COLO668 (cell line): ENCODE measurements around the gene ATG2A.

Source experiments
- DNase-seq: peaks from one replicate; lab custom pipeline; 2025; ENCODE audit not compliant: unreplicated experiment; lab: John Stamatoyannopoulos, UW

The ATG2A gene

GRCh38 chr11:64925536-64926436 is 8.8 kb upstream of the ATG2A start:
- no peak for DNase-seq

GRCh38 chr11:64924910-64925284 is 7.9 kb upstream of the ATG2A start:
- no peak for DNase-seq

- peak; percentile 89 for DNase-seq
Measured at GRCh38 chr11:64923944-64924909, 7.2 kb upstream of the ATG2A start, which contains the start of gene PPP2R5B. Gene PPP2R5B (plus strand): TSS chr11:64924689. CDS start chr11:64925735, 1,046 bp downstream.

DNA sequence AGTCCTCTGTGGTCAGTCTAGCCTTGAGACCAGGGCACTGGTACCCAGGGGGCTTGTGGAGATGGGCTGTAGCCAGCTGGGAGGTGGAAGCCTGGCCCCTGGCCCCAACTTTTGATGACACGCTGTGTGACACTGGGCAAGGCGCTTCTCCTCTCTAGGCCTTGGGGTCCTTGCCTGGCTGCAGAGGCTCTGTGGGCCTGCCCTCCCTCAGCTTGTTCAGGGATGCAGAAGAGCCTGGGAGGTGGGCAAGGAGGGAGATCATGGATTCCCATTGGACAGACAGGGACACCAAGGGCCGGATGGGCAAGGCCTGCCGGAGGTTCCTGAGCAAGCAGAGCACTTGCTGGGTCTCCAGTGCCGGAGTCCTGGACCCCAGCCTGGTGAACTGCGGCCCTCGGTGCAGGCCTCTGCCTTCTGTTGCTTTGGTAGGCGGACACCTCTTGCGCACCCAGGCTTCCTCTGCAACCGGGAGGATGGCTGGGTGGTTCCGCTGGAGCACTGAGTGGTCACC is 6.2 kb upstream of the ATG2A start:
- no peak for DNase-seq

GRCh38 chr11:64921384-64921783 is 4.4 kb upstream of the ATG2A start:
- DNase-seq: no peak

GRCh38 chr11:64920124-64920523 is 3.1 kb upstream of the ATG2A start:
- DNase-seq: no peak

GRCh38 chr11:64919627-64920026 is 2.6 kb upstream of the ATG2A start:
- DNase-seq: no peak

DNA sequence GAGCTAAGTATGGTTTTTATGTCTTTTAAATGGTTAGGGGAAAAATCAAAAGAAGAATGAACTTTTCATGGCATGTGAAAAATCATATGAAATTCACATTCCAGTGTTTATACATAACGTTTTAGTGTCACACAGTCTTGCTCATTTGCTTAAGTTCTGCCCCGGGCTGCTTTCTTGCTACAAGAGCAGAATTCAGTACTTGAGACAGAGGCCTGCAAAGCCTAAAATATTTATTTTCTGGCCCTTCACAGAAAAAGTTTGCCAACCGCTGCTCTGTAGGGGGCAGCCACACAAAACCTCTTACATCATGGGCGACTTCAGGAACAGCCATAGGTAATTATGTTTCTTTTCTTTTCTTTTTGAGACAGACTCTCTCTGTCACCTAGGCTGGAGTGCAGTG is 1.0 kb upstream of the ATG2A start:
- no peak for DNase-seq

DNA sequence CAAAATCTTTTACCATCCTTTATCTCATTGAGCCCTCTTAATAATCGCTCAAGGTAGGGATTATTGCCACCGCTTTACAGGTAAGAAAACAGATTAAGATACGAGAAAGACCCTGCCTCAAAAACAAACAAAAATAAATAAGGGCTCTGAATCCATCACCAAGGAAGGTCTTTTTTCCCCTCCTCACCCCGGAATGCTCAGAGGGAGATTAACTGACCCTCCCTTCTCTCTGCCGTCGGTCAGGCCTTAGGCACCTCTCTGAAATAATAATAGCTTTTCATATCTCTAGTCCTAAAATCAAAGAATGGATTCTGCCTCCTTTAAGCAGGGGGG is 620 bp upstream of the ATG2A start:
- no peak for DNase-seq

DNA sequence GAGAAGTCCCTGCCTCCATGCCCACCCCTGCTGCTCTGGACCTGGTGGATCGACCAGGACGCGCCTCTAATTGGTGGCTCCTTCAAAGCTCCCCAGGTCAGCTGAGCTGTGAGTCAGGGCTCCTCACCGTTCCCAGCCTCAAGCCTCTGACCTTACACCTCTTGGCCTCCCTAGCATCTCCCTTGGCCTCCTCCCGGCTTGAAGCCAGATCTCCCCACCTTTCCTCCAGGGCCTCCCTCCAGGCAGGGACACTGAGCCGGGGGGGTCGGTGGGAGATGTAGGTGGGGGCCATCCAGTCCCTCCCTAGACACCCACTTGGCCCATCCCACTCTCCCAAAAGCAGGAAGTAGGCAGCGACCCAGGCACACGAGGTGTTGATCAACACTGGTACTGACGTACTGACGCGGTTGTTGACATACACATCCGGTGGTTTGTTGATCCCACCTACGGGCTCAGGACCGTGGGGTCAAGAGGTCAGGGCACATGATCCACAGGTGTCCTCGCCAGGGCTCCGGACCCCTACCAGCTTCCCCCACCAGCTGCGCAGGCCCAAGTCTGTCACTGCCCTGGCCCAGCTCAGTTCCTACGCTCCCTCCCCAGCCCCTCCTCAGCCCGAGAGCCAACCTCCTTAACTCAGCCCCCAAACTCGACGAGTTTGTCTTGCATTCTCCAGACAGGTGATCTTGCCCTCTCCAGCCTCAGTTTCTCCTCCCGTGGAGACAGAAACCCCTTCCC is 802 bp downstream of the ATG2A start:
- DNase-seq: peak; percentile 45

GRCh38 chr11:64915376-64915887 is 1.6 kb downstream of the ATG2A start:
- no peak for DNase-seq

GRCh38 chr11:64914123-64914522 is 2.9 kb downstream of the ATG2A start:
- no peak for DNase-seq

GRCh38 chr11:64913171-64913727 is 3.8 kb downstream of the ATG2A start:
- no peak for DNase-seq

GRCh38 chr11:64911689-64912088 is 5.3 kb downstream of the ATG2A start:
- no peak for DNase-seq

DNA sequence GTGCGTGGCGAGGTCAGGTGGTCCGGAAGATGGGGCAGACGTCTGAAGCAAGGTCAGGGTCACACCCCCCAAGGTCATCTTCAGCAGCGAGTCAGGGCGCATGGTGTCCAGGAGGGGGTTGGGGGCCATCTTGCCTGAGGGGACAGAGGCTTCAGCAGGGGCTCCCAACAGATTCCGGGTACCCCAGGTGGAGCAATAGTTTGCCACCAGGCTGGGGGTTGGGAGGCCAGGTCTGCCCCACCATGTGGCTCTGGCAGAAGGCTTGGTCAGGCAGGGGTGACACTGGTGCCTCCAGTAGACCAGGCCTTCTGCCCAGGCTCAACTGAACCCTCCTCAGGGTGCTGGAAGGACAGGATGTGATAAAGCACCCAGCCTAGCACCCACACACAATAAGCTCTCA is 5.9 kb downstream of the ATG2A start:
- no peak for DNase-seq

DNA sequence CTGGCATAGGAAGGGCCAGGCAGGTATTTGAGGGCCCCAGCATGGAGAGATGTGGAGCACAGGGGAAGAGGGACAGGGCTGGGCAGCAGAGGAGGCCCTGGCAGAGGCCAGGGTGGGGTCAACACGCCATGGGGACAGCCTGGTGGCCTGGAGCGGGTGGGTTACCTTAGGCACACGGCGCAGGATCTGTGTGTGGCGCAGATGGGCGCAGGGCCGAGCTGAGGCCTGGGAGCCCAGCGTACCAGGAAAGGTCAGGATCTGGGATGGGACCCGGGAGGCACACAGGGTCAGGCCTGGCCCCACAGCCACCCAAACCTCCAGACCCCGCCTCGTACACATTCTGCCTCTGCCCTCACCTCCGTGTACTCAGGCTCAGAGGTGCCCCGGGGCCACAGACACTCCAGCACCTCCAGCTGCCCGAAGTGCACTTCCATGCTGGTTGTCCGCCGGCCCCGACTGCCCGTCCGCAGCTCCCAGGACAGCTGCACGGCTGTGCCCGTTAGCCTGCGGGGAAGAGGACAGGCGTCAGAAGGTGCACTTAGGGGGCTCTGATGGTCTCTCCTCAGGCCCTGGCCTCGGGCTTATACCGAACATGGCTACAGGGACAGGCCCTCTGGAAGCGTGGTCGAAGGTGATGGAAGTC is 6.4 kb downstream of the ATG2A start:
- no peak for DNase-seq

DNA sequence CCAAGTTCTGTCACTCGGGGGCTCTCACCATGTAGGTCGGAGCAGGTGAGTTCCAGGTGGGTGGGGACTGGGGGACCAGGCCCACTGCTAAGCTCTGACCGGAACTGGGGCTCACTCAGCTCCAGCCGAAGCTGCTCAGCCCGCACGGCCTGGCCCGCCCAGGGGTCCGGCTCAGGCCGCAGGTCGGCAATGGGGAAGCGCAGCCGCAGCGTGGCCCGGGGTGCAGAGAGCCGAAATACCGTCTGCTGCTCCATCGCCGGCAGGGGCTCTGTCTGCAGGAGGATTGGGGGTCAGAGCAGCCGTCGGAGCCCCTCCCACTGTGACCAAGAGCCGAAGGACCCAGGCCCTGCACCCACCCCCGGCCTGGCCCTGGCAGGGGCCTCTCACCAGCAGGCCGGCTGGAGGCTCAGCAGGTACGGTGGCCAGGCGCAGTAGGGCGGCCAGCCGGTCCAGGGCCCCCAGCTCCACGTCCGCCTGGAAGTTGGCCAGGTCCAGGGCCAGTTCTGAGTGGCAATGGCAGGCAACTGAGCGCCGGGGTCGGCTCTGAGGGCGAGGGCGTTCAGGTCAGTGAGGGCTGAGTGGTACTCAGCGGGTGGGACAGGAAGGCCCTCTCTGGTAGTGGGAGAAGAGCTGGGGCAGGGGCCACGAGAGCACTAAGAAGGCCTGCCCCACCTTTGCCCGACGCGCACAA is 7.2 kb downstream of the ATG2A start:
- DNase-seq: no peak

GRCh38 chr11:64908766-64909165 is 8.2 kb downstream of the ATG2A start:
- DNase-seq: no peak

GRCh38 chr11:64906314-64906635 is 10.7 kb downstream of the ATG2A start:
- no peak for DNase-seq
